HL-60 (cell line): ENCODE measurements around the gene DOLK.

ENCODE experiments used
- DNase-seq, 2 experiments: peaks; one replicate each; pipeline ENCODE4 v3.0.0-alpha.2; 2010 to 2020; ENCODE audit warnings: low read depth in 1 of 2, low spot score in 1 of 2
- H3K27ac ChIP-seq: fragments of 250-450 bp; sonication (Bioruptor Pico); replicated peaks from 2 replicates; pipeline ENCODE4 v1.5.1; 2020; ENCODE audit warnings: mild to moderate bottlenecking, moderate library complexity
- H3K27me3 ChIP-seq: fragments of 250-450 bp; sonication (Bioruptor Pico); 2 replicates; pipeline ENCODE4 v1.5.1; 2021; ENCODE audit warnings: mild to moderate bottlenecking, moderate library complexity; ENCODE audit not compliant: insufficient read depth, poor library complexity, severe bottlenecking
- H3K4me3 ChIP-seq: replicated peaks from 2 replicates; pipeline ENCODE4 v1.5.1; 2011; ENCODE audit warnings: mild to moderate bottlenecking, control low read depth, low read length; ENCODE audit not compliant: insufficient read depth
- CTCF ChIP-seq: IDR thresholded peaks from one replicate; pipeline ENCODE4 v1.5.1; 2011; ENCODE audit warnings: low read length, control low read depth, inconsistent platforms; ENCODE audit not compliant: insufficient read depth
- GABPA ChIP-seq: IDR thresholded peaks from 2 replicates; pipeline ENCODE4 v1.6.1; 2012; ENCODE audit warnings: low read depth
- POLR2AphosphoS5 ChIP-seq: IDR thresholded peaks from 2 replicates; pipeline ENCODE4 v1.6.1; 2012; ENCODE audit warnings: low read depth
- REST ChIP-seq: IDR thresholded peaks from 2 replicates; pipeline ENCODE4 v1.6.1; 2012; ENCODE audit warnings: low read depth; ENCODE audit not compliant: insufficient replicate concordance
- SPI1 ChIP-seq: IDR thresholded peaks from 2 replicates; pipeline ENCODE4 v1.6.1; 2012; ENCODE audit warnings: low read depth, mild to moderate bottlenecking, borderline replicate concordance

The DOLK gene

GRCh38 chr9:128909859-128910258 lies 37.5 kb downstream of the DOLK start:
- TF ChIP-seq CTCF: no peak
- TF ChIP-seq SPI1: no peak
- TF ChIP-seq GABPA: no peak
- TF ChIP-seq POLR2AphosphoS5: no peak
- no peak for TF ChIP-seq REST
- no peak for DNase-seq
- Histone ChIP-seq H3K27ac (no peak overlapping the region), H3K4me3 (no peak overlapping the region), H3K27me3 (no peaks in the 10 kb centered on the region)

- no peak for TF ChIP-seq CTCF
Measured at GRCh38 chr9:128908372-128908771, 39.0 kb downstream of the DOLK start.

DNA sequence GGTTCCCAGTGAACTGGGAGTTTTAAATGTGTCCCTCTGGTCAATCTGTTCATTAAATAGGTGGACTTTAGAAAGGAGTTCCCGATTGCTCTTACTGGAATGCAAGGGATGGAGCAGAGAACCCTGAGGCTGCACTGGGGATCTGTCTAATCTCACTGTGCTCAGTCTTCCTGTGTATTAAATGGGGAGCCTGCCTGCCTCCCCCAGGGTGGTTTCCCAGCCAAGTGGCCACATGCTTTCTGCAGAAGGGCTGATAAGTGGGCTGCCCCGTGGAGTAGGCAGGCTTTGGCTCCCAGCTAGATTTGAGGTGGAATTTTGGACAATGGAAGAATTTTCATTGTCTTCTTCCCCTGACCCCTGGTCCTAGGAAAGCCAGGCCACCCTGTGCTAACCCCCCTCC lies 40.7 kb downstream of the DOLK start:
- no peak for DNase-seq
- no peak for TF ChIP-seq POLR2AphosphoS5
- no peak for TF ChIP-seq CTCF
- TF ChIP-seq GABPA: no peak
- TF ChIP-seq REST: no peak
- no peak for TF ChIP-seq SPI1
- Histone ChIP-seq H3K27ac (no peak overlapping the region), H3K4me3 (no peak overlapping the region), H3K27me3 (no peaks in the 10 kb centered on the region)

More at GRCh38 chr9:128908372-128908771, 39.0 kb downstream of the DOLK start:
- no peak for DNase-seq
- H3K27me3 ChIP-seq: no peaks in the 10 kb centered on the region
- H3K27ac ChIP-seq: no peak overlapping the region
- no peak overlapping the region for H3K4me3 ChIP-seq

GRCh38 chr9:128905964-128906363 lies 41.4 kb downstream of the DOLK start:
- Histone ChIP-seq H3K27ac (no peak overlapping the region), H3K27me3 (no peaks in the 10 kb centered on the region), H3K4me3 (no peak overlapping the region)
- no peak for TF ChIP-seq POLR2AphosphoS5
- TF ChIP-seq CTCF: no peak
- TF ChIP-seq GABPA: no peak
- no peak for TF ChIP-seq REST
- no peak for TF ChIP-seq SPI1
- DNase-seq: no peak
